ENCODE results near the gene TMEM121. TPM values are rescaled to one million over a fixed set of nuclear protein-coding genes. Genes with fewer than 3 reads are reported as not detected.
"Not testable (repeated sequence)": the region's sequence is repeated elsewhere in the genome, so short reads cannot be mapped to it uniquely, and the experiment has no call there.

TMEM121 gene
- total RNA-seq, 1 experiment from 2014 or later, result 1.9 TPM

DNA sequence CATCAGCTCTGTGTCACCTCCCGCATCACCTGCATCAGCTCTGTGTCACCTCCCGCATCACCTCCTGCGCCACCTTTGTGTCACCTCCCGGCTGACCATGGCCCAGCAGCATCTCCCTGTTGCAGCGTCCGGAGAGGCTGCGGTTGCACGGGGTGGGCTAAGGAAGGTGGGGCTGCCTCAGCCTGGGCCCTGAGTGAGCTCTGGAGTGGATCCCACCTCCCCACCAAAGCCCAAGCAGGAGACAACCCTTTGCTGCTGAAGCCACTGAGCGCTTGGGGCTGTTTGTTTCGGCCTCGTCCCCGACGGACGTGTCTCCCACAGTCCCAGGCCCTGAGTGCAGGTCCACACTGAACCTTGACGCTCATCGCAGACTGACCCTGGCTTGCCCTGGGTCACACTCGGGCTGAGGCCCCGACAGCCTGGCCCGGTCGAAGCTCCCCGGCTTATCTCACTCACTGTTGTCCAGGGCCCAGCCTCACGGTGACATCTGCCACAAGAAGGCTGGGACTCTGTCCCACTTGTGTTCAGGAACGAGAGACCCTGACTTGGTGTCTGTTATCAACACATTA lies 12.2 kb downstream of the TMEM121 start:
- DNase-seq (ENCODE audit: extremely low read depth, low read depth), result no peak

DNA sequence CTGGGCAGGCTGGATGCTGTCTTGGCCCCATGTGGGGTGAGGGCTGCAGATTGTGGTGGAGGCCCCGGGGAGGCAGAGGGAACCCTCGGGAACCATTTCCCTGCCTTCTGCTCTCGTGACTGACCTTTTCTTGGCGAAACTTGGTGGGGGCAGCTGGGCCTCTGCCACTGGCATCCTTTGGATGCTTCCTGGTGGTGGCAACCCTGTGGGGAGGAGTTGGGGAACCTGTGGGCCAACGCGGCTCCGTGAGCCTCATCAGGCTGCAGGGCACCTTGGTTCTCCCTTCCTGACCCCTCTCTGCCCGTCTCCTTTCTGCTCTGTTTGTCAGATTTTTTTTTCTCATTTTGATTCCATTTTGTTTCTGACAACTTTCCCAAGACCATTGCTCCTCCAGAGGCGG lies 14.4 kb downstream of the TMEM121 start:
- DNase-seq (ENCODE audit: extremely low read depth, low read depth), result no peak

DNA sequence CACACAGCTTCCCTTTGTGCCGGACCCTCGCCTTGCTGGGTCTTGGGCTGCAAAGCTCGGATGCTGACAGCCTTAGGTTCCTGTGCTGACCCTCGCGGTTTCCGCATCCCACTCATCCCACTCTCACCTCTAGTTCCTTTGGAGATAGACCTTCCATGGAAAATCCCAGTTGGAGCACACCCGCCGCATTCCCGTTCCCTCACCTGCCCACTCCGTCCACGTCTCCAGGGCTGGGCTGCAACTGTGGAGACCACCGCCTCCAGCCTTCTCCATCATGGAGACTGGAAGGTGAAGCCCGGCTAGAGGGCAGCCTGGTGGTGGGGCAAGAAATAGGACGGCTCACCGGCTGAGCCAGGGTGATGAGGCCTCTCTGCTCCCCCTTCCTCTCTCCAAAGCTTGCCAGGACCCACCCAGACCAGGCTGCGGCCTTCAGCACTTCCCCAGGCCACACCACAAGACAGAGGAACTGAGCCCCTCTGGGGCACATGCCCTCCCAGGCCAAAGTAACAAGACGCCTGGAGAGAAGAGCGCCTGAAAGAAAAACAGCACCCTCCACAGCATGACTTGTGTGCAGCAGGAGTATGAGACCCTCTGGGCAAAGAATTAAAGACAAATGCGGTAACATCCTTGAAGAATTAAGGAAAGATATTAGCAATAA lies 15.0 kb downstream of the TMEM121 start:
- no peak for DNase-seq (ENCODE audit: extremely low read depth, low read depth)

DNA sequence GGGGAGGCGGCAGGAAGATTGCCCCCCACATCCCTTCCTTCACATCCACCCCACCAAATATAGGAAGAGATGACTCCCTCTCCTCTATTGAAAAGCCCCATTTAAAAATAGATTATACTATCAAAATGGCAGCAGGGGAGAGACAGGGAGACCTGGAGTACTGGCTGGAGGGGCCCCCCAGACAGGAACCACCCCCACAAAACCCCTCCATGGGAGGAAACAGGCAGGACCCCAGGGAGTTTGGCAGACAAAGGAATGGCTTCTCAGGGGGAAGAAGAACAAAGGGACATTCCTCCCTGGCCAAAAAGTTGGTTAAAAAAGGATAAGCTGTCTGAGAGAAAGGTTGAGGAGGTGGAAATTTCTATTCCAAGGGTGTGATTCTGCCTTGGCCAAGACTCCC lies 19.3 kb downstream of the TMEM121 start:
- DNase-seq (ENCODE audit: extremely low read depth, low read depth), result not testable (repeated sequence)

DNA sequence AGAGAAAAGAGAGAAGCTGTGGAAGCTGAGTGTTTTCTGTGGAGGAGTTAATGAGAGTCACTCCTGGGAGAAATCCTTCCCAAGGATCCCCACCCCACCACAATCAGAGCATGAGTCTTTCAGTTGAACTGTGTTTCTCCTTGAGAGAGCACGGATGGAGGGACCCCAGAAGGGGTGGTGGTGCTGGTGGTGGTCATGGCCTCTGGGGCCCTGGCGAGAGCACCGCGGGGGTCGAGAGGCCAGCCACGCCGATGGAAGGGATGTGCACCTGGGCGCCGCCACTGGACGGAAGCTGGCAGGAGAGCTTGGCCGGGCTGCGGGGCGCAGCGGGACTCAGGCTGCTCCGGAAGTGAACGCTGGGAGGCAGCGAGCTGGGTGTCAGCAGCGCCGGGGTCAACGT lies 20.0 kb downstream of the TMEM121 start:
- not testable (repeated sequence) for DNase-seq (ENCODE audit: extremely low read depth, low read depth)

DNA sequence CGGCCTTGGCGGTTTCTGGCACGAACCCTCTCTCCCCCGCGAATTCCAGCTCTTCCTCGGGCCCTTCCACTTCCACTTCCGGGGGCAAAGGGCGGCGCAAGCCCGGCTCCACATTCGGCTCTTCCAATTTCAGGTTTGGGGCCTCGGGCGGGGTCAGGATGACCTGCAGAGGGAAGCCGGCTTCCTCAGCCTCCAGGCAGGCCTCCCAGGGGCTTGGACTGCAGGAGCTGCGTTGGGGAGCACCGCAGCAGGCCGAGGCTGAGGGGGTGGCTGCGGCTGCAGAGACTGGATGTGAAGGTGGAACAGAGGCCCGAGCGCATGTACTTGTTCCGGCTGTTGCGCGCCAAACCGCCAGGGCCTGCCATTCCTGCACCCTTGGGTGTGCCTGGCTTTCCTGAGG lies 20.7 kb downstream of the TMEM121 start:
- not testable (repeated sequence) for DNase-seq (ENCODE audit: extremely low read depth, low read depth)

DNA sequence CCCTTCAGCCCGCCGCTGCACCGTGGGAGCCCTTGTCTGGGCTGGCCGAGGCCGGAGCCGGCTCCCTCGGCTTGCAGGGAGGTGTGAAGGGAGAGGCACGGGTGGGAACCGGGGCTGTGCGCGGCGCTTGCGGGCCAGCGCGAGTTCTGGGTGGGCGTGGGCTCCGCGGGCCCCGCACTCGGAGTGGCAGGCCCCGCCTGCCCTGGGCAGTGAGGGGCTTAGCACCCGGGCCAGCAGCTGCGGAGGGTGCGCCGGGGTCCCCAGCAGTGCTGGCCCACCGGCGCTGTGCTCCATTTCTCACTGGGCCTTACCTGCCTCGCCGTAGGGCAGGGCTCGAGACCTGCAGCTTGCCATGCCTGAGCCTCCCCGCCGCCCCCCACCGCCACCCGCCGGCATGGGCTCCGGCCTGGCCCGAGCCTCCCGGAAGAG lies 21.4 kb downstream of the TMEM121 start:
- no peak for DNase-seq (ENCODE audit: extremely low read depth, low read depth)

DNA sequence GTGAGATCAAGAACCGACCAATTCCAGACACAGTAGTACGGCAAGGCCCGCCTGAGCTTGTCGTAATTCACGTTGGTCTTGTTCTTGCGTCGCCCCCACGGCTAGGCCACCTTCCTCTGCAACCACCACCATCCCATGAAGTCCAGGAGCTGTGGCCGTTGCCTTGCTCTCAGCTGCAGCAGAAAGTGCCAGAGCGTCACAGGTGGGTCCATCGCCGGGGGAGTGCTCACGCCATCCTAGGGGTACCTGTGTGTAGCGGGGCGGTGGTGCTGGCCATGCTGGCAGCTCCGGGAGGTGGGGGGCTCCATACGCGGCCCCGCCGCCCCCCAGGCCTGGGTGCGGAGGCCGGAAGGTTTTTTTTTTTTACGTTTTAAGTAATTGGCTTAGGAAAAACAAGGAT lies 23.1 kb downstream of the TMEM121 start:
- no peak for DNase-seq (ENCODE audit: extremely low read depth, low read depth)

DNA sequence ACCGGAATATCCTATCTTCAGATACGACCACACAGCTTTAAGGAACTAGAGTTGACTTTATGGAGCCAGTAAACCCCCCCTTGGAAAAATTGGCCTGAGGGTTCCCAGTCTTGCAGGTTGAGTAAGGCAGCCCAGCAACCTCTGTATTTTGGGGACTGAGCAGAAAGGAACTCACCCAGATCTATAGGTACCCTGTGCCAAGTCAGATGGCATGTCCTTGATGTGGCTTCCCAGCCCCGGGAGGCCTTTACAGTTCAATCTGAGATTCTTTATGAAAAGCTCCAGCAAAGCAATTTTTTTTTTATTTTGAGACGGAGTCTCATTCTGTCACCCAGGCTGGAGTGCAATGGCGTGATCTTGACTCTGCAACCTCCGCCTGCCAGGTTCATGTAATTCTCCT lies 27.6 kb downstream of the TMEM121 start:
- no peak for DNase-seq (ENCODE audit: extremely low read depth, low read depth)

DNA sequence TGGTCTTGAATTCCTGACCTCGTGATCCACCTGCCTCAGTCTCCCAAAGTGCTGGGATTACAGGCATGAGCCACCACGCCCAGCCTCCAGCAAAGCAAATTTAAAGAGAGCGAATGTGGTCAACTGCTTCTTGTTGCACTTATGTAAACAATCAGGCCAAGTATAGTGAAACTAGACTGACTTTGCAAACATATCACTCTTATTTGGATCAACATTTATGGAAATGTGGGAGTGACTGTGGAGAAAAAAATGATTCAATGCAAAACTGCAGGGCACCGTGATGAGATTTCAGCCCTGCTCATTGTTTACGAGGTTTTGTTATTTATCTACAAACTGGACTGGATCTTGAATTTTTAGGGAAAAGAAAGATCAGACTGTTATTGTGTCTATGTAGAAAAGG lies 28.1 kb downstream of the TMEM121 start:
- DNase-seq (ENCODE audit: extremely low read depth, low read depth), result no peak

DNA sequence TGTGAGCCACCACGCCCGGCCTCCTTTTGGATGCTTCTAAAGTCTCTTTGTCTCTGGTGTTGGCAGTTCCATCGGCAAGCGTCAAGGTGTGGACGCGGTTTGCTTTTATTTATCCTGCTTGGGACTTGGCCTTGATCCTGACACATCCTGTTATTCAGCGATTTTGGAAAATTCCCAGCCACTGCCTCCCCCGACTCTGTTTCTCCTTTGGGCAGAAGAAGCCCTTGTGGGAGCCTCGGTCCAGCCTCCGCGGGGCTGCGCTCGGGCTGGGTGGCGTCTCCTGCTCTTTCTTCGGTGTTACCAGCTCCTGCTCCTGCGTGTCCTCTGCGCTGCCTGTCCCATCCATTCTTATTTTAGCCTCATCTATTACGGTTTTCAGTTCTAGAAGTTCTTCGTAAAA lies 31.3 kb downstream of the TMEM121 start:
- not testable (repeated sequence) for DNase-seq (ENCODE audit: extremely low read depth, low read depth)

DNA sequence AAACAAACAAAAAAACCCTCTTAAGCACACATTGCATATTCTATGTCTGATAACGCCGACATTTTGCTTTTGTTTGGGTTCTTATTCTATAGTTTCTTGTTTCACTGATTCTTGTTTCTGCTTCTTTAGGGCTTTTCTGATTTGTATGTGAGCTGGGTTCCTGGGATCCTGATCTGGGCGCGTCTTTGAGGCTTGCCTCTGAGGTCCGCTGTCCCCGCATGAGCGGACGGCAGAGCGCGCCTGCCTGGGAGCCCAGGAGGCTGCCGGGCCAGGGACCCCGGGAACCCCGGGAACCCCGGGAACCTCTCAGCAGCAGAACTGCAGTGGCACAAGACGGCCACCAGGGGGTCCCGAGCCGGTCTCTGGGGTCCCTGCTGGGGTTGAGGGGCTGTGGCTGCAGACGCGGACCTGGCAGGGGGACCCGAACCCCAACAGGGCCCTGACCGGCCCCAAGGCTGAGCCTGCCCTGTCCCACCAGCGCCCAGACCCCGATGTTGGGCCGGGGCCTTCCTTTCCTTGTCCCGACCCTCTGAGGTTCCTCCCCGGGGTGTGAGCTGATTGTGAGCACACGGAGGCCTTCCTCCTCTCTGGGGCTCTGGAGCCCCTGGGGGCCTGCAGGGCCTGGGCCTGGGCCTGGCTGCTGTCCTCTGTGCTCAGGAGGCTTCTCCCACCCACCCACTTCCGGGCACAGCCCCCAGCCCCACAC lies 32.2 kb downstream of the TMEM121 start:
- not testable (repeated sequence) for DNase-seq (ENCODE audit: extremely low read depth, low read depth)

DNA sequence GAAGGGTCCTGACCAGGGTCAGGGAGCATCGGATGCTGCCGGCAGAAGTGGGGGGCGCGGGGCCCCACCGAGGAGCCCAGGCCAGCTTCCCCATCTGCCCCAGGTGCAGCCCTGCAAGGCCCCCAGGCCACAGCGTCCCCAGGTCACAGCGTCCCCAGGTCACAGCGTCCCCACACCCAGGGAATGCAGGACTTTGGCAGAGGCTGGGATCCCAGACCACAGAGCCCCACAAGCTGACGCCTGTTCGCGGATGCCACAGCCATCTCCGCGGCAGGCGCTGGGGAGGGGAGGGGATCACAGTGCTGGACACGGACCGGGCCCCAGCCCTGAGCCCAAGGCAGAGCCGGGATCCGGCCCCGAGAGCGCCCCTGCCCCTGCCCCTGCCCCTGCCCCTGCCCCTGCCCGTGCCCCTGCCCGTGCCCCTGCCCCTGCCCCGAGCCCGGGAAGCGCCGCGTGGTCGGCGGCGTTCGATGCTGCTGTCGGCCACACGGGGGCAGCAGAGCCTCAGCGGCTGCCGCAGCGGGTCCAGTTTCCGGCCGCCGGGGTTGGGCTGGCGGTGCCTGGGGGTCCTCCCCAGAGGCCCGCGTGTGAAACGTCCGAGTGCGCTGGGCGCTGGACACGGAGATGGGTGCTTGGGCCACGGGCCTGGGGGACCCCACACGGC lies 33.1 kb downstream of the TMEM121 start:
- DNase-seq (ENCODE audit: extremely low read depth, low read depth), result not testable (repeated sequence)

DNA sequence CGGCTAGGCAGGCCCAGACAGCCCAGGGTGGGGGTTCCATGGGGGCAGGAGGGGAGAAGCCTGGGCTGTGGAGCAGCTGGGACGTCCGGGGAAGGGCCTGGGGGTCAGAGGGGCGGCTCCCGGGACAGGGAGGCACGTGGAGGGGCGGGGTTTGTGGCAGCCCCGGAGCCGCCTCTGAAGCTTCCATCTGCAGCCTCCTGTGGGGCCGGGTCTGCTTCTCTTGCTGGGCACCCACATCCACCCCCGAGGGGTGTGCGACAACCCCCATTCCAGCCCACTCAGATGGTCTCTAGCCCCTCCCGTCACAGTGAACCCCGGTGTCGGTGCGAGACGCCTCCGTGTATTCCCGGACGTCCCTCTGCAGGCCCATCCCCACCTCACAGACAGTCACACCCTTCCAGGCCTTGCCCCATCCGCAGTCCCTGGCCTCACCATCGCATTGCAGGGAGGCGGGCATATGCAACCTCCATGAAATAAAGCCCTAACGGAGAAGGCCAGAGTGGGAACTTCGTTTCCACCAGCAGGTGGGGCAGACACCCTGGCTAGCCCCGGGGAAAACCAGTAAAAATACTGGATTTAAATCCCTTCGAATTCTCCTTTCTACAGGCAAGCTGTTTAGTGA lies 33.8 kb downstream of the TMEM121 start:
- not testable (repeated sequence) for DNase-seq (ENCODE audit: extremely low read depth, low read depth)

DNA sequence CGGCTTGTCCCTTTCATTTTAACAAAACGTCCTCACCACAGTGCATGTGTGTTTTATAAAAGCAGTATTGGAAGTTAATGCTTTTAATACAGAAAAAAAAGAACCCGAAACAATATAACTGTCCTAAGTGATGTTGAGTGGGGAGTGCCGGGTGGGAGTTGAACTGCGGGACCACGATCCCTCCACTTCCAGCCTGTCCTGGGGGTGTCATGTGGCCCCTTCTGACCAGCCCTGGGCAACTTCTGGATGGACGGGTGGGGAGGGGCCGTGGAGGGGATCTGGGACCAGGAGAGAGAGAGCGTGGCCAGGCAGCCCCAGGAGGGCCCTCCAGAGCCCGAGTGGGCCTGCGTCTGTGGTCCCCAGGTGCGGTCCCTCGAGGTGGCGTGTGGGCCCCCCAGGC lies 35.0 kb downstream of the TMEM121 start:
- DNase-seq (ENCODE audit: extremely low read depth, low read depth), result not testable (repeated sequence)

DNA sequence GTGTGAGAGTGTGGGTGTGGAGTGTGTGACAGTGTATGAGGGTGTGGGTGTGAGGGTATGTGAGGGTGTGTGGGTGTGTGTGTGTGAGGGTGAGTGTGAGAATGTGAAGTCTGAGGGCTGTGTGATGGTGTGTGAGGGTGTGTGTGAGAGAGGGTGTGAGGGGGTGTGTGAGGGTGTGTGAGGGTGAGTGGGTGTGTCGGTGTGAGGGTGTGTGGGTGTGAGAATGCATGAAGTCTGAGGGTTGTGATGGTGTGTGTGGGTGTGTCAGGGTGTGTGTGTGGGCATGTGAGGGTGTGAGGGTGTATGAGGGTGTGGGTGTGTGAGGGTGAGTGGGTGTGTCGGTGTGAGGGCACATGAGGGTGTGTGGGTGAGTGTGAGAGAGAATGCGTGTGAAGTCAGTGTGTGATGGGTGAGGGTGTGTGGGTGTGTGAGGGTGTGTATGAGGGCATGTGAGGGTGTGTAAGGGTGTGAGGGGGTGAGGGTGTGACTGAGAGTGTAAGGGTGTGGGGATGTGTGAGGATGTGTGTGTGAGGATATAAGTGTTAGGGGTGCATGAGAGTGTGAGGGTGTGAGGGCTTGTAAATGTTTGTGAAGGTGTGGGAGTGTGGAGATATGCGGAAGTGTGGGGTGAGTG lies 36.4 kb downstream of the TMEM121 start:
- no peak for DNase-seq (ENCODE audit: extremely low read depth, low read depth)

DNA sequence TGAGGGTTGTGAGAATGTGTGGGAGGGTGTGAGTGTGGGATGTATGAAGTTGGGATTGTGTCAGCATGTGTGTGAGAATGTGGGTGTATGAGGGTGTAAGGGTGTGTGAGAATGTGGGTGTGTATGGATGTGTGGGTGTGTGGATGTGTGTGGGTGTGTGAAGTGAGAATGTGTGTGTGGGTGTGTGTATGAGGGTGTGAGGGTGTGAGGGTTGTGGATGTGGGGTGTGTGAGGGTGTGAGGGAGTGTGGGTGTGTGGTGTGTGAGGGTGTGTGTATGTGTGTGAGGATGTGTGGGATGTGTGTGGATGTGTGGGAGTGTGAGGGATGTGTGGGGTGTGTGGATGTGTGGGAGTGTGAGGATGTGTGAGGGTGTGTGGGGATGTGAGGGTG lies 37.0 kb downstream of the TMEM121 start:
- no peak for DNase-seq (ENCODE audit: extremely low read depth, low read depth)

DNA sequence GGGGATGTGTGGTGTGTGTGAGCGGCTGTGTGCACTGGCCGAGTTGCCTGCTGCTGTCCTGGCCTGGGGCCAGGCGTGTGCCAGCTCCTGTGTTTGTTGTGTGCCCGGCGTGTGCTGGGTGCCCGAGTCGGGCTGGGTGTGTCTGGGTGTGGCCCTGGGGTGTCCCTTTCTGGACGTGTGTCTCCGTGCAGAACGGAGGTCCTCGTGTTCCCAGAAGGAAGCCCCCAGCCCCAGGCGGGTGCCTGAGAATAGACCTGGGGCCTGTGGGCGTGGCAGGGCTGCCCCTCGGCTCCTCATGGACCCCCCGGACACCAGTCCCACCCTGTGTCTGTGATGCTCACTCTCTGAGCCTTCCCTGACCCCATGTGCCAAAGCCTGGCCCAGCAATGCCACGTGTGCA lies 38.2 kb downstream of the TMEM121 start:
- not testable (repeated sequence) for DNase-seq (ENCODE audit: extremely low read depth, low read depth)

DNA sequence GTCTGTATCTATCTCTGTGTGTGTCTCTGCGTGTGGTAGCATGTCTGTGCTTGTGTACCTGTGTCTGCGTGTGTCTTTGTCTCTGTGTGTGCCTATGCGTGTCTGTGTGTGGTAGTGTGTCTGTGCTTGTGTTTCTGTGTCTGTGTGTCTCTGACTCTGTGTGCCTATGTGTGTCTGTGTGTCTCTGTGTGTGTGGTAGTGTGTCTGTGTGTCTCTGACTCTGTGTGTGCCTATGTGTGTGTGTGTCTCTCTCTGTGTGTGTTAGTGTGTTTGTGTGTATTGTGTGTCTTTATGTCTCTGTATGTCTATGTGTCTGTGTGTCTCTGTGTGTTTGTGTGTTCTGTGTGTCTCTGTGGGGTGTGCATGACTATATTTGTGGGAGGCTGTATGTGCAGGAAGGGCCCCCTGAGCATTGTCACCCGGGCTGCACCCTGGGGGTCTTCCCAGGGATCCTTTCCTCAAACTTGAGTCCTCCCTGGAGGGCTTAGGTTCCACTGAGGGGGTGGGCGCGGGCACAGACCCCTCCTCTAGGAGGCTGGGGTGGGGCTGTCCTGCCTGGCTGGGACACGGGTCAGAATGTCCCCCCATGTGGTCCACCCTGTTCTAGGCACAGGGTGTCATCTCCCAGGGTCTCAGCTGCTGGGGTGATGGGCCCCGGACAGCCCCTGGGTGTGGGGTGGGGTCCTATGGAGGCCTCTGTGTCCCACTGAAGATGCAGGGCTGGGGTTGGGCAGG lies 39.0 kb downstream of the TMEM121 start:
- DNase-seq (ENCODE audit: extremely low read depth, low read depth), result not testable (repeated sequence)

Data from NCI-H460 (cell line).